Measurements from ENCODE around the gene MRPS30. TPM values are rescaled to one million over a fixed set of nuclear protein-coding genes. Genes with fewer than 3 reads are reported as not detected.
"Not testable (repeated sequence)": the region's sequence is repeated elsewhere in the genome, so short reads cannot be mapped to it uniquely, and the experiment has no call there.

MRPS30 gene
- total RNA-seq, 1 experiment from 2014 or later, result 59.6 TPM

DNA sequence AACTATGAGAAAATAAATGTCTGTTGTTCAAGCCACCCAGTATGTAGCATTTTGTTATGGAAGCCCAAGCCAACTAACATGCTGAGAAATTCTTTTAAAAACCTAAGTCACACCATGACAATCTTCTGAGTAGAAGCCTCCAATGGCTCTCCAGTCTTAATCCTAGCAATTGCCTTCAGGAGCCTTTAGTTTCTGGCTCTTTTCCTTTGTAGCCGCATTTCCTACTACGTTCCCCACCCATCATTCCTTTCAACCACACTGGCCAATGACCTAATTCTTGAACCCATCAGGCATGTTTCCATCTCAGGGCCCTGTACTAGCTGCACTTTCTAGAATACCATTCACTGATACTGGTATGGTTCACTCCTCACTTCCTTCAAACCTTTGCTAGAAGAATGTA, 2.1 kb upstream of the MRPS30 start:
- Histone ChIP-seq H3K9me3 (no peaks in the 10 kb centered on the region), H3K27me3 (peaks cover 2% of the 10 kb centered on the region; the same call in 1 of the 2 replicates), H3K4me3 (no peak overlapping the region)

DNA sequence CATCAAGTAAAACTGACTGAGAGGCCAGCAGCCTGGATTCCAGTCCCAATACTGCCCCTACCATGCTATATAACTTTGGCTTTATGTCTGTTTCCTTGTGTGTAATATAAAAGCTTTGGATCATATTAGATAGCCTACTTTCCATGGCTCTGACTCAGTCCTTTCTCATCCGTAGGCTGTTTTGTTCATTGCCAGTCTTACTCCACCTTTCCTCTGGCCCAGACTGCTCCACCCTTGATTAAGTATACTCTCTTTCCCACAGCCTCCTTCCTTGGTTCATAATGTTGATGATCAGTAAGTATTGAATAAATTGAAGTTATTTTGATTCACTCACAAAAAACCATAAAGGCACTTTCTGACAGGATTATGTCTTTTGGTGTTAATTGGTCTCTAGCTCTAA, 1.5 kb upstream of the MRPS30 start:
- Histone ChIP-seq H3K9me3 (no peaks in the 10 kb centered on the region), H3K4me3 (no peak overlapping the region), H3K27me3 (peaks cover 2% of the 10 kb centered on the region; the same call in 1 of the 2 replicates), H3K36me3 (peaks cover 20% of the 10 kb centered on the region)
- DNase-seq, result peak; percentile 26

More for the DNA sequence above, 2.1 kb upstream of the MRPS30 start:
- peaks cover 13% of the 10 kb centered on the region for H3K36me3 ChIP-seq
- DNase-seq, result no peak

DNA sequence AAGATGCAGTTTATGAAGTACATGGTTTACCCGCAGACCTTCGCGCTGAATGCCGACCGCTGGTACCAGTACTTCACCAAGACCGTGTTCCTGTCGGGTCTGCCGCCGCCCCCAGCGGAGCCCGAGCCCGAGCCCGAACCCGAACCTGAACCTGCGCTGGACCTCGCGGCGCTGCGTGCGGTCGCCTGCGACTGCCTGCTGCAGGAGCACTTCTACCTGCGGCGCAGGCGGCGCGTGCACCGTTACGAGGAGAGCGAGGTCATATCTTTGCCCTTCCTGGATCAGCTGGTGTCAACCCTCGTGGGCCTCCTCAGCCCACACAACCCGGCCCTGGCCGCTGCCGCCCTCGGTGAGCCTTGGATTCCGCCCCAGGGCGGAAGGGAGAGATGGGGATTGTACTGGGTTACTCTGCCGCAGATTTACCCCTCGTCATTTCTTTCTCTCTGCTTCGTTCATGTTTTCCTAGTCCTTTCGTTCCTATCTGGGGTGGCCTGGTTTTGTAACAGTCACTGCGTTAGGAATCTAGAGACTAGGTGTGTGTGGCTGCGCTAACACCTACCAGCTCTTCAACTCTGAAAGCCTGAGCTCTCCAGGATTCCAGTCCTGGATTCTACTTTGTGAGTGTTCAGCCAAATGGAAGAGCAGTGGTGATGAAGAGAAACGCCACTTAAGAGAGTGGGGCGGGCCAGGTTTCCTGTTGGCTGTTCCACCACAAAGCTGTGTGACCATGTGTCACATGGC, 638 bp downstream of the MRPS30 start:
- DNase-seq, result peak; percentile 71

DNA sequence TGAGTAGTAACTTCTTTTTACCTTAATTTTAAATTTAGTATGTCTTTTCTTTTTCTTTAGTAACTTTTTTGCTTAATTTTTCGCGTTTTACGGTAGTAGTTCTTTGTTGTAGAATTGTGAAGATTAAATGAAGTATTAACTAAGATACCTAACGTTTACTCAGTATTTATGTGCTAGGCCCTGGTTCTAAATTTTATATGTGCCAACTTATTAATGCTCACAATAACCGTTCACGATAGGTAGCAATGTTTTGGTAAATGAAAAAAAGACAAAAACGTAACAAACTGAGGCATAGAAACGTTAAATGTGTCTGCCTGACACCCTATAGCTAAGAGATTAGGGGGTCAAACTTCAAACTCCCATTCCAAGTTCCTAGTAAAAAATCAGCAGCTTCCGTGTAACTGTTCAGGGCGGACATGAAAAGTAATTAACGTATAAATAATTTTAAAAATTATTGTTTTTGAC, 1.2 kb downstream of the MRPS30 start:
- Histone ChIP-seq H3K36me3 (peaks cover 47% of the 10 kb centered on the region), H3K4me3 (peak overlapping the region; percentile 98), H3K27me3 (no peaks in the 10 kb centered on the region), H3K9me3 (no peaks in the 10 kb centered on the region)
- DNase-seq, result no peak

More for the DNA sequence above, 638 bp downstream of the MRPS30 start:
- Histone ChIP-seq H3K36me3 (peaks cover 41% of the 10 kb centered on the region), H3K4me3 (peak overlapping the region; percentile 98), H3K27me3 (no peaks in the 10 kb centered on the region), H3K9me3 (no peaks in the 10 kb centered on the region)

DNA sequence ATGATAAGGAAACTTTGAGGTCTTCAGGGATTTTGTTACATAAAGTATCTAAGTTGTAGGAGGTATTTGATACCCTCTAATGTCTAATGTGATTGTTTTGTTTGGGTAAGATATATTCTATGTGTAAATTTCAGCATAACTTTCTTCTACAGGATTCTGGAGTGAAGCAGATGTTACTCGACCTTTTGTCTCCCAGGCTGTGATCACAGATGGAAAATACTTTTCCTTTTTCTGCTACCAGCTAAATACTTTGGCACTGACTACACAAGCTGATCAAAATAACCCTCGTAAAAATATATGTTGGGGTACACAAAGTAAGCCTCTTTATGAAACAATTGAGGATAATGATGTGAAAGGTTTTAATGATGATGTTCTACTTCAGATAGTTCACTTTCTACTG, 6.0 kb downstream of the MRPS30 start:
- Histone ChIP-seq H3K36me3 (peaks cover 89% of the 10 kb centered on the region), H3K9me3 (no peaks in the 10 kb centered on the region), H3K4me3 (no peak overlapping the region), H3K27me3 (no peaks in the 10 kb centered on the region)
- DNase-seq, result no peak

DNA sequence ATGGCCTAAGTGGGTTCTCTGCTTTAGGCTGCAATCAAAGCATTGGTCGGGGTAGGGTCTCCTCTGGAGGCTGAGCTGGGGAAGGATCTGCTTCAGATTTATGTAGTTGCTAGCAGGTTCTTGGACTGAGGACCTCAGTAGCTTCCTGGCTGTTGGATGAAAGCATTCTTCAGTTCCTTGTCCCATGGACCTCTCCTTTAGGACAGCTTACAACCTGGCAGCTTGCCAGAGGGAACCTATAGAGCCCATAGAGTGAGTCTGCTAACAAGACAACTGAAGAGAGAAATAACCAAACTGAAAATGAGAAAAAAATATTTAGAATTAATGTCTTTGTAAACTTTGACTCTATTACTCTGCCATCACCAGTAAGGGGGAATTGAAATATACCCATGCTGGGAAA, 12.4 kb downstream of the MRPS30 start:
- no peaks in the 10 kb centered on the region for H3K9me3 ChIP-seq
- no peak overlapping the region for H3K4me3 ChIP-seq
- no peaks in the 10 kb centered on the region for H3K27me3 ChIP-seq
- DNase-seq, result no peak
- peaks cover 73% of the 10 kb centered on the region for H3K36me3 ChIP-seq

DNA sequence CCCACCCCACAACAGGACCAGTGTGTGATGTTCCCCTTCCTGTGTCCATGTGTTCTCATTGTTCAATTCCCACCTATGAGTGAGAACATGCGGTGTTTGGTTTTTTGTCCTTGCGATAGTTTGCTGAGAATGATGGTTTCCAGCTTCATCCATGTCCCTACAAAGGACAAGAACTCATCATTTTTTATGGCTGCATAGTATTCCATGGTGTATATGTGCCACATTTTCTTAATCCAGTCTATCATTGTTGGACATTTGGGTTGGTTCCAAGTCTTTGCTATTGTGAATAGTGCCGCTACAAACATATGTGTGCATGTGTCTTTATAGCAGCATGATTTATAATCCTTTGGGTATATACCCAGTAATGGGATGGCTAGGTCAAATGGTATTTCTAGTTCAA, 15.9 kb downstream of the MRPS30 start:
- not testable (repeated sequence) for H3K4me3 ChIP-seq, H3K27me3 ChIP-seq, DNase-seq, H3K9me3 ChIP-seq
- H3K36me3 ChIP-seq, result peaks cover 47% of the 10 kb centered on the region

DNA sequence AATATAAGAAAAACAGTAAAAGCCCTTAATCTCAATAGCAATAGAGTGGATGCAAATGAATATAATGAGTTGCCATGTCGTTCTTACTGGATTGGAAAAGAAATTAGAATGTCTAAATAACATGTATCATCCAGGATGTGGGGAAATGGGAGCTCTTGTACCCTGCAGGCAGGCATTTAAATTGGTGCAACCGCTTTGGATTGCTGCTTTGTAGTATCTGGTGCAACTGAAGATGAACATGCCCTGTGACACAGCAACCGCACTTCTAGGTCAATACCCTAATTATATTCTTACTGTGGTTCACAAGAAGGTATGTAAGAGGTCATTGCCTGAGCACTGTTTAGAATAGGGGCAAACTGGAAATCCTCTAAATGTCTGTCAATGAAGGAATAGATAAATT, 18.9 kb downstream of the MRPS30 start:
- Histone ChIP-seq H3K4me3 (no peak overlapping the region), H3K9me3 (no peaks in the 10 kb centered on the region), H3K36me3 (peaks cover 26% of the 10 kb centered on the region), H3K27me3 (no peaks in the 10 kb centered on the region)
- no peak for DNase-seq

DNA sequence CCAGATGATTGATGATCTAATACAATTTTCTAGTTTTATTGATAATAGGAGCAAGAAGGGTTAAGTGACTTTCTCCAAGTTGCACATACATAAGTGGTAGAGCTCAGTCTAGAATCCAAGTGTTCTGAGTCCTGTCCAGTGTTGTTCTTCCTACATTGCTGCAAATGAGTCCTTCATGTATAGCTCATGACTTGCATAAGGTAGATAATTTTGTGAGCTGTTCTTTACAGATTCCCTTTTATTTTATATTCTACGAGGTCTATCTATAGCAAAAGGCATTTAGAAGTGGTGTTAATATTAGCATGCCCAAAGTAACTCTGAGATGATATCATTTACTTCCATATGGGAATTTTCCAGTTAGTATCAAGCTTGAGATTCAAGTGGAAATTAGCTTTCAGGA, 20.0 kb downstream of the MRPS30 start:
- Histone ChIP-seq H3K4me3 (no peak overlapping the region), H3K36me3 (peaks cover 19% of the 10 kb centered on the region), H3K9me3 (no peaks in the 10 kb centered on the region), H3K27me3 (no peaks in the 10 kb centered on the region)
- no peak for DNase-seq

DNA sequence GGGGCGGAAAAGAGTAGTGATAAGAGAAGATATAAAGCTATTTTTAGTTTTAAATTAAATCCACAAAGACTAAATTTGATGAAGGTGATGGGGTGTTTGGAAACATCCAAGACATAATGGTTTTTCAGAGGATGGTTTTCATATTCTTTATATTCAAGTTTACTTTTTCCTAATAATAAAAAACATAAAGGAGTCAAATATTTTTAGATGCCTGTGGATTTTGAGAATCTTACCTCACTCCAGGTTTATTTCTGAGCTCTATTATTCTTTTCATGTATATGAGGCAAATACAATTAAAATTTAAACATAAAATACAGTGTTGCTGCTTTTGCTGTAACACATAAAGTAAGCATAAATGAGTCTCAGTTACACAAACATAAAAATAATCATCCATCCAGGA, 22.2 kb downstream of the MRPS30 start:
- H3K27me3 ChIP-seq, result no peaks in the 10 kb centered on the region
- DNase-seq, result no peak
- no peaks in the 10 kb centered on the region for H3K9me3 ChIP-seq
- no peak overlapping the region for H3K4me3 ChIP-seq
- H3K36me3 ChIP-seq, result peaks cover 14% of the 10 kb centered on the region

DNA sequence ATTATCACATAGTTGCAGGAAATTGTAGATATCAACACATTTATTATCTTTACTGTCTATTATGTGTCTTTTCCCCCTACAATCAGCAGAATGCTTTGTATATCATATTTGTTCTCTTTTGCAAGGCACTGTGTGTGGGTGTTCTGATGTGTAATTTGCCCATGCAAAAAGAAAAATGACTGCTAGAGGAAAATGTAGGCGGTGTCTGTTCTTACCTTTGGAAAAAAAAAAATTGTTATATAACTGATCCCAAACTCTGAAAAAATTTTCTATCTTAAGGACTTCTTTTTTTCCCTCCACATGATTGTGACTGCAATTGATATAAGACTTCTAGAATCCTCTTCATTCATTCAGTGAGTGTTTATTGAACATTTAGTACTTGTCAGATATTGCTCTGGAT, 24.5 kb downstream of the MRPS30 start:
- H3K27me3 ChIP-seq, result no peaks in the 10 kb centered on the region
- H3K4me3 ChIP-seq, result no peak overlapping the region
- H3K36me3 ChIP-seq, result peaks cover 7% of the 10 kb centered on the region
- DNase-seq, result no peak
- H3K9me3 ChIP-seq, result no peaks in the 10 kb centered on the region

DNA sequence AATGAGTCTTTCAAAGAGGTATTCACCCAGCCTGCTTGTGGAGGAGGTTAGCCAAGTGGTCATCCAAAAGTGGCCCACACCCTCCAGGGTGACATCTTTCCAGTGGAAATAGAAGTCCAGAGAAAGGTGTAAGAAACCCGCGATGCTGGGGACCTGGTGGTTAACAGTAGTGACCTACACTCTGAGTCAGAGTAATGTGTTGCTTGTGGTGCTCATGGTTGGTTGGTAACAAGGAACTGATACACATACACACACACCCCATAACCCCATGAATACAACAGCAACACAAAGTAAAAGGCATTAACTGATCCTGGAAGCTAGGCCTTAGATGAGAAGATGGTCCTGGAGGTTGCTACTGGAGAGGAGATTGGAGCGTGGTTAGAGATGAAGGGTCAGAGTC, 26.9 kb downstream of the MRPS30 start:
- Histone ChIP-seq H3K9me3 (no peaks in the 10 kb centered on the region), H3K36me3 (no peaks in the 10 kb centered on the region; the same call in 1 of the 2 replicates), H3K4me3 (no peak overlapping the region), H3K27me3 (no peaks in the 10 kb centered on the region)
- DNase-seq, result no peak

DNA sequence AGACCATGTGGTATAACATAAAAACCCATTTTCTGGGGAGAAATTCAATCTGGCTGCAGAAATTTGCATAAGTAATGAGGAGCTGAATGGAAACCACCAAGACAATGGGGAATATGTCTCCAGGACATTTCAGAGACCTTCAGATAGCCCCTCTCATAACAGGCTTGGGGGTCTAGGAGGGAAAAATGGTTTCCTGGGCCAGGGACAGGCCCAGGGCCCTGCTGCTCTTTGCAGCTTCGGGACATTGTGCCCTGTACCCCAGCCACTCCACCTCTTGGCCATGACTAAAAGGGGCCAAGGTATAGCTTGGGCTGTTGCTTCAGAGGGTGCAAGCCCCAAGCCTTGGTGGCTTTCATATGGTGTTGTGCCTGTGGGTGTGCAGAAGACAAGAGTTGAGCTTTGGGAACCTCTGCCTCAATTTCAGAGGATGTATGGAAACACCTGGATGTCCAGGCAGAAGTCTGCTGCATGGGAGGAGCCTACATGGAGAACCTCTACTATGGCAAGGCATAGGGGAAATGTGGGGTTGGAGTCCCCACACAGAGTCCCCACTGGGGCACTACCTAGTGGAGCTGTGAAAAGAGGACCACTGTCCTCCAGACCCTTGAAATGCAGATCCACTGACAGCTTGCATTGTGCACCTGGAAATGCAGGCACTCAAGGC, 30.4 kb downstream of the MRPS30 start:
- no peaks in the 10 kb centered on the region; the same call in 1 of the 2 replicates for H3K36me3 ChIP-seq
- no peak for DNase-seq

DNA sequence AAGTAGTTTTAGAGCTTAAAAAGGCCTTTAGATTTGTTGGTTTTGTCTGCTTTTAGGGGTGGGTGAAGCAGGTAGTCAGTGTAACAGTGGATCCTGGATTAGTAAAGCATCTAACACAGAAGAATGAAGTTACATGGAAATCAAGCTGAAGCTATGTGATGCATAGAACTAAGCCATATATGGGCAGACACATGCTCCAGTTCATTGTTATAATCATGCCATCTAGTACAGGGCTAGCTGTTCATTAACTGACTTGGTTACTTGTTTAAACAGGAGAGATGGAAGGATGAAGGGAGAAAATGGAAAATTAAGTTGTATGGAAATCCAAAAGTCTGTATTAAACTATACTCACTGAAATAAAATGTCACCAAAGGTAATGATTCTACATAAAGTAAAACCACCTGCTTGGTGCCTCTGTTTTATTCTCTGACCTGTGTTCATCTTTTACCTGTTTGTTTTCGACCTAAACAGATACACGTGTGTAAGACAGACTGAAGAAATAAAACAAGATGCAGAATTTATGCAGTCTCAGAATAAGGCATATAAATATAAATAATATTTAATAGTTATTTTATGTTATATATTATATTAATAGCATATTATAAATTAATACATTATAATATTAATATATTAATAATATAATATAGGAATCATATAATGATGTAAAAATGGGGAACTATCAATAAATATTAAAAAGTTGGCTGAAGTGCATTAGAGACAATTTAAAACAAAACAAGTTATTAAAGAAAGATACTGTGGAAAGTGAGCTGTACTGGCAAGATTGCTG, 33.9 kb downstream of the MRPS30 start:
- Histone ChIP-seq H3K4me3 (no peak overlapping the region), H3K36me3 (no peaks in the 10 kb centered on the region), H3K27me3 (no peaks in the 10 kb centered on the region), H3K9me3 (no peaks in the 10 kb centered on the region)
- no peak for DNase-seq

More for the DNA sequence above, 30.4 kb downstream of the MRPS30 start:
- no peaks in the 10 kb centered on the region for H3K9me3 ChIP-seq
- no peak overlapping the region for H3K4me3 ChIP-seq
- no peaks in the 10 kb centered on the region for H3K27me3 ChIP-seq

DNA sequence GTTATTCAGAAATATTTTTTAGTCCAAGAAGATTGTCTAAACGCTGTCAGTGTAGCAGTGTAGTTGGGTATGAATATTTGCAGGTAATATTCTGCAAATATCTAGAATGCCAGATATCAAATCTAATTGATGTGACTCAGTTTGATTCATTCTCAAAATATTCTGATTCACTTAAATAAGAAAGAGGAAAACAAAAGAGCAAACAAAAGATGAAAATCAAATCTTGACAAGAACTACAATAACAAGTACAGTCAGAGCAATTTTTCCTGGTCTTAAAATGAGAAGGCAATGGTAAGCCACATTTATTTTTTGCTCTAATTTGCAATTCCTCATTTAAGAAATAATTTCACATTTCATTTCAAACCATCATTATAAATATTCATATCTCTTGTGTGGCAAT, 36.0 kb downstream of the MRPS30 start:
- H3K36me3 ChIP-seq, result no peaks in the 10 kb centered on the region
- H3K4me3 ChIP-seq, result no peak overlapping the region

DNA sequence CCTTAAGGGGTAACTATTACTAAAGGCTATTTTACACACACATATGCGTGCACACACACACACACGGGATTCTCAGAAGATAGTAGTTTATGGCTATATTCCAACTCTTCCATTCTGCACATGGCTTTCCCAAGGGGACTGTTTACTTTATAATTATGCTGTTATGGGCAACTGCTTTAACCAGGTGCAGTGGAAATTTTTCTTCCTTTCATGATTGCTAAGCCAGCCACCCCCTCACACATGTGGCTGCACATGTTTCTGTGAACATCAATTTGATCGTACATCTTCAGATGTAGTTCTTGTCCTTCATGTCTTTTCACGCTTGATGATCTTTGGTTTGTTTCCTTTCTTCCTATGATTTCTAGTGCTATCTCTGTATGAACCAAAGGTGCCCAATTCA, 37.0 kb downstream of the MRPS30 start:
- no peaks in the 10 kb centered on the region for H3K36me3 ChIP-seq
- H3K9me3 ChIP-seq, result no peaks in the 10 kb centered on the region
- no peaks in the 10 kb centered on the region for H3K27me3 ChIP-seq
- H3K4me3 ChIP-seq, result no peak overlapping the region
- DNase-seq, result no peak

More for the DNA sequence above, 36.0 kb downstream of the MRPS30 start:
- Histone ChIP-seq H3K27me3 (no peaks in the 10 kb centered on the region), H3K9me3 (no peaks in the 10 kb centered on the region)
- no peak for DNase-seq

DNA sequence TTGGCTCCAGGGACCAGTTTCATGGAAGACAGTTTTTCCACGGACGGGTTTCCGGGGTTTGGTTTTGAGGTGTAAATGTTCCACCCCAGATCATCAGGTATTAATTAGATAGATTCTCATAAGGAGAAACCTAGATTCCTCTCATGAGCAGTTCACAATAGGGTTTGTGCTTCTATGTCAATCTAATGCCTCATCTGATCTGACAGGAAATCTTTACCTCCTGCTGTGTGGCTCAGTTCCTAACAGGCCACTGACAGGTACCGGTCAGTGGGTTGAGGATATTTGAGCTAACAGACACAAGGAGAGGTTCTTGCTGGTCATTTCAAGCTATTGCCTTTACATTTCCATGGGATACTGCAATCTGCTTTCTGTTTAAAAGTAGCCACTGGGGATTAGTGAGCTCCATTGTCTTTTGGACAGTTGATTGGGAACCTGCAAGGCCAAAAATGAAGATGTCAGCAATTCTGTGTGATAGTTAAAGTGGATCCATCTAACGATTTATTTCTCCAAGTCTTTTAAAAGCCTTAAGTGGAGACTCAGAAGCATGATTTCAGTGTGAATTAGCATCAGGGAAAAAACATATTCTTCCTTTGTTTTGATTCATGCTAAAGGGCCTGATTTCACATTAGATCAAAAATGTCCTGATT, 38.6 kb downstream of the MRPS30 start:
- no peak overlapping the region for H3K4me3 ChIP-seq
- H3K9me3 ChIP-seq, result no peaks in the 10 kb centered on the region
- DNase-seq, result no peak
- H3K36me3 ChIP-seq, result no peaks in the 10 kb centered on the region
- no peaks in the 10 kb centered on the region for H3K27me3 ChIP-seq
